Transverse colon (tissue), 4 donors: ENCODE results near the gene TPPP.

ENCODE experiments used
- EP300 ChIP-seq: sonication (generic); formaldehyde crosslinking; IDR thresholded peaks from one replicate; pipeline ENCODE4 v1.6.1; 2017; ENCODE audit warnings: antibody characterized with exemption, low read depth
- POLR2A ChIP-seq: fragments of 450-650 bp; IDR thresholded peaks from one replicate; pipeline ENCODE4 v1.6.1; 2016; ENCODE audit warnings: antibody characterized with exemption, mild to moderate bottlenecking, moderate library complexity
- POLR2AphosphoS5 ChIP-seq, 3 donors: sonication (generic); formaldehyde crosslinking; IDR thresholded peaks; one replicate each; pipeline ENCODE4 v1.6.1; 2016; ENCODE audit warnings: antibody characterized with exemption in 3 of 3
- TF ChIP-seq, protein P1 (sequence below), 5 experiments: fragments of 200-600 bp in 3 of 5; fragments of 450-650 bp in 2 of 5; sonication (generic) in 3 of 5; IDR thresholded peaks; 1 replicate in 2 of 5; 2 replicates in 3 of 5; pipeline ENCODE4 v1.5.1; 2016 to 2017; ENCODE audit warnings: antibody characterized with exemption in 5 of 5, inconsistent platforms in 3 of 5, mild to moderate bottlenecking in 2 of 5, moderate library complexity in 1 of 5

DNA sequence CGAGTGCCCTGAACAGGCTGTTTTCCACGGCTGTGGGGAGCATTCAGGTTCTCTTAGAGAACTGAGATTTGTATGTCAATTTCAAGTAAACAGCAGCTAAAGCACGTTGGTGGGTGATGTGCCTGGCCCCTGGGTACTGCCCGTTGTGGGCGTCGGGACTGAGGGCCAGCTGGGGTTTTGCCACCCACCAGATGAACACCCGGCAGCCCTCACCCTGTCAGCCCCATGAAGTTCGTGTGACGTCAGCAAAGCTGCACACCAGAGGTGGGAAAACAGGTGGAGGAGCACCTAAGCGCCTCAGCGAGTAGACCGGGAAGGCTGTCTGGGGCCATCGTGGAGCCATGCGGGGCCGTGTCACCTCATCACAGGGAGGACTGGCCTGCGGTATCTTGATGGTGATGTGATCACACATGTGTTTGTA, 71.8 kb downstream of the TPPP start:
- TF ChIP-seq, protein P1, sequence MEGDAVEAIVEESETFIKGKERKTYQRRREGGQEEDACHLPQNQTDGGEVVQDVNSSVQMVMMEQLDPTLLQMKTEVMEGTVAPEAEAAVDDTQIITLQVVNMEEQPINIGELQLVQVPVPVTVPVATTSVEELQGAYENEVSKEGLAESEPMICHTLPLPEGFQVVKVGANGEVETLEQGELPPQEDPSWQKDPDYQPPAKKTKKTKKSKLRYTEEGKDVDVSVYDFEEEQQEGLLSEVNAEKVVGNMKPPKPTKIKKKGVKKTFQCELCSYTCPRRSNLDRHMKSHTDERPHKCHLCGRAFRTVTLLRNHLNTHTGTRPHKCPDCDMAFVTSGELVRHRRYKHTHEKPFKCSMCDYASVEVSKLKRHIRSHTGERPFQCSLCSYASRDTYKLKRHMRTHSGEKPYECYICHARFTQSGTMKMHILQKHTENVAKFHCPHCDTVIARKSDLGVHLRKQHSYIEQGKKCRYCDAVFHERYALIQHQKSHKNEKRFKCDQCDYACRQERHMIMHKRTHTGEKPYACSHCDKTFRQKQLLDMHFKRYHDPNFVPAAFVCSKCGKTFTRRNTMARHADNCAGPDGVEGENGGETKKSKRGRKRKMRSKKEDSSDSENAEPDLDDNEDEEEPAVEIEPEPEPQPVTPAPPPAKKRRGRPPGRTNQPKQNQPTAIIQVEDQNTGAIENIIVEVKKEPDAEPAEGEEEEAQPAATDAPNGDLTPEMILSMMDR (IDR thresholded peaks at IDR 0.05), result no peak
- TF ChIP-seq EP300 (no peak), POLR2A (no peak), POLR2AphosphoS5 (IDR thresholded peaks at IDR 0.05) (no peak)
